Nasal cavity respiratory epithelium epithelial cell of viscerocranial mucosa (primary cell): ENCODE results near the gene MORN1. TPM values are rescaled to one million over a fixed set of nuclear protein-coding genes. Genes with fewer than 3 reads are reported as not detected.

ENCODE experiments used
- total RNA-seq: library from RNA; depleted of rRNA; stranded (reverse); fragments of >200 nt; gene quantifications from 2 replicates; pipeline ENCODE4 v1.2.3, GENCODE V29; 2014

The MORN1 gene
- total RNA-seq, result 3.8 and 16.8 TPM in 2 replicates

DNA sequence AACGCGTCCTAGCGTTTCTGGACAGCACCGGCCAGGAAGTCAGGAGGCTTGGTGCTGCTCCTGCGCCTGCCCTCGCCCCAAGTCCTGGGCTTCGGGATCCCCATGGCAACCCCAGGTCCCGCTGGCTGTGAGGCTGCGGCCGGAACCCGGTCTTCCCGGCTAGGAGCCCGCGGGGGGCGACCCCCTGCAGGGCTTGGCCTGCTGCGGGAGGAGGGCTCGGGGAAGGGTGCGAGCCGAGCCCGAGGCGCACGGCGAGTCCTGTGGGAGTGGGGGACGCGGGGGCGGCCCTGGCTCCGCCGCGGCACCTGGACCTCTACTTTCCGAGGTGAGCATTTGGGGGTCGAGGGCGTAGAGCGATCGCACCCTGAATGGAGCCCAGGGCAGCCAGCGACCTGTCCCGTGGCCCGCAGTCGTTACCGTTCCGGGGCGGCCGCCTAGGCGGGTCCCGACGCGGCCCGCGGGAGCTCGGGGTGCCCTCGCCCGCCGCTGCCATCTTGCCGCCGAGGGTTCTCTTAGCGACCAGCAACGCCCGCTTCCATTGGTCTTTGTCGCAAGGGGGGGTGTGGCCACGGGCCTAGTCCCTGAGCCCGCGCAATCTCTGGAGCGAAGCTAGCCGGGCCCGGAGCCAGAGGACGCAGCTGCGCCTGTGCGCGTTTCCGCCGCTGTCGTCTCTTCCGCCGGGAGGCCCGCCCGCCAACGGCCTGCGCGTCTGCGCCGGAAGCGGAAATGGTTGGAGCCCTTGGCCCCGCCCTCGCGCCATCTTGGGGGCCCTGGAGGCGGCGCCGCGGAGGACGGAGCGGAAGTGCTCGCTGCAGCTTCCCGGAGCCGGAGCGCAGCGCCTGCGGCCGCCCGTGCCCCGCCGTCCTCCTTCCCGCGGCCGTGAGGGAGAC, at the start of gene MORN1, which contains the start of gene RER1:
TSS of gene MORN1 (minus strand) at position 514 of the 890 bp plus-strand sequence. CDS start at position 493, 21 bp downstream.
TSS of gene RER1 (plus strand) at position 801 of the 890 bp plus-strand sequence. CDS start 3,950 bp downstream, outside the sequence.

DNA sequence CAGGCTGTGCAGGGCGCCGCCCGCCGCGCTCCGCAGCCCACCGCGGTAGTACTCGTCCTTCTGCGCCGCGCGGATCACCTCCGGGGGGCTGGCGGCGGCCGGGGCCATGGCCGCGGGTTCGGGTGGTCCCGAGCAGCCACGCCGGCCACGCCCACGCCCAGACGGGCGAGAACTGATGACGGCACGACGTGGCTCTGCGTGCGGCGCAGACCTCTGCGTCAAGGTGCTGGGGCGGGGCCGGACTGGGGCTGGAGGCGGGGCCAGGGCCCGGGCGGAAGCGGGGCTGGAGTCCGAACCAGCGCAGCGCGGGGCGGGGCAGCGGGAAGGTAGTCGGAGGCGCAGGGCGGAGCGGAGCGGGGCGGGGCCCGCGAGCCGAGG, 21.0 kb upstream of the MORN1 start, which contains the start of gene PEX10:
TSS of gene PEX10 (minus strand) at position 170 of the 378 bp plus-strand sequence. CDS start at position 108, 62 bp downstream.

Other genes with a start within 250 kb of the MORN1 start
- gene FAAP20, start 196.8 kb downstream of the MORN1 start, total RNA-seq, result 22.2 and 24.6 TPM in 2 replicates
- gene SKI, start 163.2 kb downstream of the MORN1 start, total RNA-seq, result 14.4 and 37.7 TPM in 2 replicates
- 67.3 and 76.7 TPM in 2 replicates for gene RER1, start 287 bp upstream of the MORN1 start, total RNA-seq
- 32.5 and 34.0 TPM in 2 replicates for gene PEX10, start 21.0 kb upstream of the MORN1 start, total RNA-seq
- gene PLCH2, start 84.7 kb upstream of the MORN1 start, total RNA-seq, result 102 and 141 TPM in 2 replicates
- gene PANK4, start 135.0 kb upstream of the MORN1 start, total RNA-seq, result 21.2 and 23.8 TPM in 2 replicates
- 0.28 and 3.1 TPM in 2 replicates for gene HES5, start 138.7 kb upstream of the MORN1 start, total RNA-seq
- 12.3 and 31.8 TPM in 2 replicates for gene TNFRSF14, start 164.8 kb upstream of the MORN1 start, total RNA-seq
- gene PRXL2B, start 195.2 kb upstream of the MORN1 start, total RNA-seq, result 6.2 and 12.5 TPM in 2 replicates
- 0.57 TPM in 1 of 2 replicates, not detected in the other for gene MMEL1, start 241.5 kb upstream of the MORN1 start, total RNA-seq